Measurements from ENCODE around the gene TMEM208.

DNA sequence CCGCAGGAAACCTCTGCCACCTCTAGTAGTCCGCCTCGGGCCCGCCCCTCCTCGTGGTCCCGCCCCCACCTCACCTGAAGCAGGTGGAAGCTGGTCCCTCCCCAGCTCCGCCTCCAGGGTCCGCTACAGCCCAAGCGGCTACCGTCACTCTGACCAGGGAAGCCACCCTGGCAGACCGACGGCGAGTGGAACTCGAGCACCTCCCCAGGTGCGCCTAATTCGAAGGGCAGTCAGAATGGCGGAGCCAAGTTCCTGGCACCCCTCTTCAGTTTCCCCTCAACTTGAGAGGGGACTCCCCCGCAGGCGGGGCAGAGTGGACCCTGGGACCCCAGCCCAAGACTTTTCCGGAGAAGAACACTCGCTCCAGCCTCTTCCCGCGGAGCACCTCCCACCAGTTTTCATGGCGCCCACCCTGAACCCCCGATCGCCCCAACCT, 19.8 kb downstream of the TMEM208 start:
- no peak for TF ChIP-seq RELA (CRISPR knock-in tag; IDR thresholded peaks at IDR 0.05; ENCODE audit: borderline replicate concordance)
- TF ChIP-seq, protein P1, sequence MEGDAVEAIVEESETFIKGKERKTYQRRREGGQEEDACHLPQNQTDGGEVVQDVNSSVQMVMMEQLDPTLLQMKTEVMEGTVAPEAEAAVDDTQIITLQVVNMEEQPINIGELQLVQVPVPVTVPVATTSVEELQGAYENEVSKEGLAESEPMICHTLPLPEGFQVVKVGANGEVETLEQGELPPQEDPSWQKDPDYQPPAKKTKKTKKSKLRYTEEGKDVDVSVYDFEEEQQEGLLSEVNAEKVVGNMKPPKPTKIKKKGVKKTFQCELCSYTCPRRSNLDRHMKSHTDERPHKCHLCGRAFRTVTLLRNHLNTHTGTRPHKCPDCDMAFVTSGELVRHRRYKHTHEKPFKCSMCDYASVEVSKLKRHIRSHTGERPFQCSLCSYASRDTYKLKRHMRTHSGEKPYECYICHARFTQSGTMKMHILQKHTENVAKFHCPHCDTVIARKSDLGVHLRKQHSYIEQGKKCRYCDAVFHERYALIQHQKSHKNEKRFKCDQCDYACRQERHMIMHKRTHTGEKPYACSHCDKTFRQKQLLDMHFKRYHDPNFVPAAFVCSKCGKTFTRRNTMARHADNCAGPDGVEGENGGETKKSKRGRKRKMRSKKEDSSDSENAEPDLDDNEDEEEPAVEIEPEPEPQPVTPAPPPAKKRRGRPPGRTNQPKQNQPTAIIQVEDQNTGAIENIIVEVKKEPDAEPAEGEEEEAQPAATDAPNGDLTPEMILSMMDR (IDR thresholded peaks at IDR 0.05): no peak
- no peak for TF ChIP-seq CBFB (CRISPR knock-in tag; IDR thresholded peaks at IDR 0.05; ENCODE audit: low read depth)
- TF ChIP-seq SMAD3 (CRISPR knock-in tag; IDR thresholded peaks at IDR 0.05; ENCODE audit: borderline replicate concordance): no peak
- no peak for TF ChIP-seq ZNF317 (CRISPR knock-in tag; IDR thresholded peaks at IDR 0.05; ENCODE audit: borderline replicate concordance, low read depth)
- TF ChIP-seq, protein P2, sequence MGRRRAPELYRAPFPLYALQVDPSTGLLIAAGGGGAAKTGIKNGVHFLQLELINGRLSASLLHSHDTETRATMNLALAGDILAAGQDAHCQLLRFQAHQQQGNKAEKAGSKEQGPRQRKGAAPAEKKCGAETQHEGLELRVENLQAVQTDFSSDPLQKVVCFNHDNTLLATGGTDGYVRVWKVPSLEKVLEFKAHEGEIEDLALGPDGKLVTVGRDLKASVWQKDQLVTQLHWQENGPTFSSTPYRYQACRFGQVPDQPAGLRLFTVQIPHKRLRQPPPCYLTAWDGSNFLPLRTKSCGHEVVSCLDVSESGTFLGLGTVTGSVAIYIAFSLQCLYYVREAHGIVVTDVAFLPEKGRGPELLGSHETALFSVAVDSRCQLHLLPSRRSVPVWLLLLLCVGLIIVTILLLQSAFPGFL (CRISPR knock-in tag; IDR thresholded peaks at IDR 0.05; ENCODE audit: borderline replicate concordance): no peak
- TF ChIP-seq, protein P3, sequence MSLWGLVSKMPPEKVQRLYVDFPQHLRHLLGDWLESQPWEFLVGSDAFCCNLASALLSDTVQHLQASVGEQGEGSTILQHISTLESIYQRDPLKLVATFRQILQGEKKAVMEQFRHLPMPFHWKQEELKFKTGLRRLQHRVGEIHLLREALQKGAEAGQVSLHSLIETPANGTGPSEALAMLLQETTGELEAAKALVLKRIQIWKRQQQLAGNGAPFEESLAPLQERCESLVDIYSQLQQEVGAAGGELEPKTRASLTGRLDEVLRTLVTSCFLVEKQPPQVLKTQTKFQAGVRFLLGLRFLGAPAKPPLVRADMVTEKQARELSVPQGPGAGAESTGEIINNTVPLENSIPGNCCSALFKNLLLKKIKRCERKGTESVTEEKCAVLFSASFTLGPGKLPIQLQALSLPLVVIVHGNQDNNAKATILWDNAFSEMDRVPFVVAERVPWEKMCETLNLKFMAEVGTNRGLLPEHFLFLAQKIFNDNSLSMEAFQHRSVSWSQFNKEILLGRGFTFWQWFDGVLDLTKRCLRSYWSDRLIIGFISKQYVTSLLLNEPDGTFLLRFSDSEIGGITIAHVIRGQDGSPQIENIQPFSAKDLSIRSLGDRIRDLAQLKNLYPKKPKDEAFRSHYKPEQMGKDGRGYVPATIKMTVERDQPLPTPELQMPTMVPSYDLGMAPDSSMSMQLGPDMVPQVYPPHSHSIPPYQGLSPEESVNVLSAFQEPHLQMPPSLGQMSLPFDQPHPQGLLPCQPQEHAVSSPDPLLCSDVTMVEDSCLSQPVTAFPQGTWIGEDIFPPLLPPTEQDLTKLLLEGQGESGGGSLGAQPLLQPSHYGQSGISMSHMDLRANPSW (CRISPR knock-in tag; conservative IDR thresholded peaks at IDR 0.05; ENCODE audit: low read depth): no peak
- TF ChIP-seq JUN (CRISPR knock-in tag; IDR thresholded peaks at IDR 0.05): no peak
- TF ChIP-seq, protein P4, sequence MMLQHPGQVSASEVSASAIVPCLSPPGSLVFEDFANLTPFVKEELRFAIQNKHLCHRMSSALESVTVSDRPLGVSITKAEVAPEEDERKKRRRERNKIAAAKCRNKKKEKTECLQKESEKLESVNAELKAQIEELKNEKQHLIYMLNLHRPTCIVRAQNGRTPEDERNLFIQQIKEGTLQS (CRISPR knock-in tag; conservative IDR thresholded peaks at IDR 0.05): no peak
- TF ChIP-seq, protein P5, sequence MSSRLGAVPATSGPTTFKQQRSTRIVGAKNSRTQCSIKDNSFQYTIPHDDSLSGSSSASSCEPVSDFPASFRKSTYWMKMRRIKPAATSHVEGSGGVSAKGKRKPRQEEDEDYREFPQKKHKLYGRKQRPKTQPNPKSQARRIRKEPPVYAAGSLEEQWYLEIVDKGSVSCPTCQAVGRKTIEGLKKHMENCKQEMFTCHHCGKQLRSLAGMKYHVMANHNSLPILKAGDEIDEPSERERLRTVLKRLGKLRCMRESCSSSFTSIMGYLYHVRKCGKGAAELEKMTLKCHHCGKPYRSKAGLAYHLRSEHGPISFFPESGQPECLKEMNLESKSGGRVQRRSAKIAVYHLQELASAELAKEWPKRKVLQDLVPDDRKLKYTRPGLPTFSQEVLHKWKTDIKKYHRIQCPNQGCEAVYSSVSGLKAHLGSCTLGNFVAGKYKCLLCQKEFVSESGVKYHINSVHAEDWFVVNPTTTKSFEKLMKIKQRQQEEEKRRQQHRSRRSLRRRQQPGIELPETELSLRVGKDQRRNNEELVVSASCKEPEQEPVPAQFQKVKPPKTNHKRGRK (CRISPR knock-in tag; IDR thresholded peaks at IDR 0.05; ENCODE audit: borderline replicate concordance): no peak
- no peak for TF ChIP-seq ESRRA (CRISPR knock-in tag; IDR thresholded peaks at IDR 0.05; ENCODE audit: borderline replicate concordance)
- no peak for TF ChIP-seq NFE2L1 (CRISPR knock-in tag; IDR thresholded peaks at IDR 0.05)
- TF ChIP-seq, protein P6, sequence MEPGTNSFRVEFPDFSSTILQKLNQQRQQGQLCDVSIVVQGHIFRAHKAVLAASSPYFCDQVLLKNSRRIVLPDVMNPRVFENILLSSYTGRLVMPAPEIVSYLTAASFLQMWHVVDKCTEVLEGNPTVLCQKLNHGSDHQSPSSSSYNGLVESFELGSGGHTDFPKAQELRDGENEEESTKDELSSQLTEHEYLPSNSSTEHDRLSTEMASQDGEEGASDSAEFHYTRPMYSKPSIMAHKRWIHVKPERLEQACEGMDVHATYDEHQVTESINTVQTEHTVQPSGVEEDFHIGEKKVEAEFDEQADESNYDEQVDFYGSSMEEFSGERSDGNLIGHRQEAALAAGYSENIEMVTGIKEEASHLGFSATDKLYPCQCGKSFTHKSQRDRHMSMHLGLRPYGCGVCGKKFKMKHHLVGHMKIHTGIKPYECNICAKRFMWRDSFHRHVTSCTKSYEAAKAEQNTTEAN (CRISPR knock-in tag; IDR thresholded peaks at IDR 0.05): no peak
- TF ChIP-seq, protein P7, sequence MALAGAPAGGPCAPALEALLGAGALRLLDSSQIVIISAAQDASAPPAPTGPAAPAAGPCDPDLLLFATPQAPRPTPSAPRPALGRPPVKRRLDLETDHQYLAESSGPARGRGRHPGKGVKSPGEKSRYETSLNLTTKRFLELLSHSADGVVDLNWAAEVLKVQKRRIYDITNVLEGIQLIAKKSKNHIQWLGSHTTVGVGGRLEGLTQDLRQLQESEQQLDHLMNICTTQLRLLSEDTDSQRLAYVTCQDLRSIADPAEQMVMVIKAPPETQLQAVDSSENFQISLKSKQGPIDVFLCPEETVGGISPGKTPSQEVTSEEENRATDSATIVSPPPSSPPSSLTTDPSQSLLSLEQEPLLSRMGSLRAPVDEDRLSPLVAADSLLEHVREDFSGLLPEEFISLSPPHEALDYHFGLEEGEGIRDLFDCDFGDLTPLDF (CRISPR knock-in tag; IDR thresholded peaks at IDR 0.05): no peak

All from WTC11 (cell line).